Prostate gland (tissue), 2 donors: ENCODE data around the gene LY6G6C. TPM values are rescaled to one million over a fixed set of nuclear protein-coding genes. Genes with fewer than 3 reads are reported as not detected.

Experiments used
- DNase-seq: peaks from one replicate; pipeline ENCODE4 v3.0.0-alpha.2; 2019; ENCODE audit warnings: low spot score
- H3K27ac ChIP-seq, 2 donors: fragments of 200-600 bp; sonication (generic); 2 replicates each; pipeline ENCODE4 v1.5.1; 2017 to 2019
- H3K27me3 ChIP-seq: fragments of 200-600 bp; sonication (generic); replicated peaks from 2 replicates; pipeline ENCODE4 v1.5.1; 2019; ENCODE audit not compliant: insufficient read depth
- H3K36me3 ChIP-seq, 2 donors: fragments of 200-600 bp; sonication (generic); 1 replicate in 1 of 2; 2 replicates in 1 of 2; pipeline versions ENCODE4 v1.5.1 to v1.8.1; 2017 to 2019
- H3K4me1 ChIP-seq: fragments of 200-600 bp; sonication (generic); replicated peaks from 2 replicates; pipeline ENCODE4 v1.5.1; 2019
- H3K4me3 ChIP-seq, 2 donors: fragments of 200-600 bp; sonication (generic); 2 replicates each; pipeline ENCODE4 v1.5.1; 2017 to 2019
- H3K9me3 ChIP-seq: fragments of 200-600 bp; sonication (generic); 2 replicates; pipeline ENCODE4 v1.5.1; 2017
- CTCF ChIP-seq, 4 experiments: fragments of 200-600 bp in 2 of 4; fragments of 450-650 bp in 2 of 4; sonication (generic) in 2 of 4; IDR thresholded peaks; 1 replicate in 3 of 4; 2 replicates in 1 of 4; pipeline ENCODE4 v1.5.1; 2016 to 2019; ENCODE audit warnings: antibody characterized with exemption in 4 of 4, mild to moderate bottlenecking in 2 of 4, moderate library complexity in 2 of 4
- POLR2A ChIP-seq: fragments of 450-650 bp; IDR thresholded peaks from one replicate; pipeline ENCODE4 v1.6.1; 2016; ENCODE audit warnings: antibody characterized with exemption, mild to moderate bottlenecking
- POLR2AphosphoS5 ChIP-seq: sonication (generic); formaldehyde crosslinking; IDR thresholded peaks from one replicate; pipeline ENCODE4 v1.6.1; 2017; ENCODE audit warnings: antibody characterized with exemption
- WGBS: methylation state at CpG from one replicate; pipeline ENCODE4 v1.1.5; 2018; 5-methylcytosine and 5-hydroxymethylcytosine counted together
- intact Hi-C: fragments of 100-400 bp; cut with DNase I; formaldehyde crosslinking; loops from one replicate; pipeline ENCODE4 v1.14.2; 2022
- total RNA-seq, 2 donors: library from RNA; depleted of rRNA; stranded (reverse); fragments of >200 nt; gene quantifications; one replicate each; pipeline ENCODE4 v1.1.0, GENCODE V29; 2016

LY6G6C gene
- total RNA-seq, 2 donors from 2014 or later, result not detected

GRCh38 chr6:31689249-31690110 lies 32.1 kb downstream of the LY6G6C start:
- DNase-seq, result no peak
- intact Hi-C loops, result no loop called here
- no peak for TF ChIP-seq POLR2AphosphoS5
- no peak for TF ChIP-seq POLR2A
- peak in 1 of 4 experiments; percentile 5 for TF ChIP-seq CTCF (IDR thresholded peaks at IDR 0.05)
- Histone ChIP-seq H3K9me3 (no peaks in the 10 kb centered on the region), H3K27me3 (no peaks in the 10 kb centered on the region), H3K36me3 (peaks cover 15 to 20% of the 10 kb centered on the region in 2 donors), H3K4me1 (no peaks in the 10 kb centered on the region), H3K27ac (no peak overlapping the region), H3K4me3 (no peak overlapping the region)
- 75% methylated on average over 11 of the region's 11 CpGs for WGBS

- intact Hi-C loops, result no loop called here
These were observed 33.5 kb downstream of the LY6G6C start for GRCh38 chr6:31687860-31688693.

GRCh38 chr6:31687321-31687720 lies 34.2 kb downstream of the LY6G6C start:
- intact Hi-C loops, result no loop called here
- DNase-seq, result no peak
- Histone ChIP-seq H3K4me1 (no peaks in the 10 kb centered on the region), H3K9me3 (no peaks in the 10 kb centered on the region), H3K4me3 (no peak overlapping the region), H3K27me3 (no peaks in the 10 kb centered on the region), H3K36me3 (peaks cover 15 to 20% of the 10 kb centered on the region in 2 donors), H3K27ac (no peak overlapping the region)
- TF ChIP-seq POLR2AphosphoS5, result no peak
- TF ChIP-seq CTCF (IDR thresholded peaks at IDR 0.05), result no peak
- TF ChIP-seq POLR2A, result no peak
- 84% methylated on average over 8 of the region's 8 CpGs for WGBS

More at GRCh38 chr6:31687860-31688693, 33.5 kb downstream of the LY6G6C start:
- H3K9me3 ChIP-seq, result no peaks in the 10 kb centered on the region
- H3K4me1 ChIP-seq, result no peaks in the 10 kb centered on the region
- H3K4me3 ChIP-seq, result no peak overlapping the region
- no peaks in the 10 kb centered on the region for H3K27me3 ChIP-seq
- WGBS, result 78% methylated on average over 14 of the region's 14 CpGs
- TF ChIP-seq CTCF (IDR thresholded peaks at IDR 0.05) (no peak), POLR2A (no peak), POLR2AphosphoS5 (no peak)
- no peak for DNase-seq
- H3K36me3 ChIP-seq, result peaks cover 15 to 20% of the 10 kb centered on the region in 2 donors
- no peak overlapping the region for H3K27ac ChIP-seq

- no peaks in the 10 kb centered on the region for H3K9me3 ChIP-seq
- H3K4me1 ChIP-seq, result no peaks in the 10 kb centered on the region
- intact Hi-C loops, result no loop called here
- no peak overlapping the region for H3K4me3 ChIP-seq
- no peak for TF ChIP-seq POLR2AphosphoS5
- no peak for TF ChIP-seq CTCF (IDR thresholded peaks at IDR 0.05)
- TF ChIP-seq POLR2A, result no peak
- H3K27ac ChIP-seq, result no peak overlapping the region
- peaks cover 15 to 20% of the 10 kb centered on the region in 2 donors for H3K36me3 ChIP-seq
- 79% methylated on average over 5 of the region's 5 CpGs for WGBS
- no peaks in the 10 kb centered on the region for H3K27me3 ChIP-seq
- DNase-seq, result no peak
These were observed 35.1 kb downstream of the LY6G6C start for GRCh38 chr6:31686483-31686882.
